Stimulated activated CD8-positive, alpha-beta memory T cell treated with anti-CD3 and anti-CD28 coated beads, Interleukin-4, amount 100 ng/mL, for 4 hours (primary cell): ENCODE results near the gene SLC4A5.

ENCODE experiments used
- DNase-seq, 2 donors: peaks; one replicate each; pipeline ENCODE4 v3.0.0-alpha.2; 2020; ENCODE audit warnings: low read depth in 2 of 2, low spot score in 1 of 2

Gene SLC4A5

DNA sequence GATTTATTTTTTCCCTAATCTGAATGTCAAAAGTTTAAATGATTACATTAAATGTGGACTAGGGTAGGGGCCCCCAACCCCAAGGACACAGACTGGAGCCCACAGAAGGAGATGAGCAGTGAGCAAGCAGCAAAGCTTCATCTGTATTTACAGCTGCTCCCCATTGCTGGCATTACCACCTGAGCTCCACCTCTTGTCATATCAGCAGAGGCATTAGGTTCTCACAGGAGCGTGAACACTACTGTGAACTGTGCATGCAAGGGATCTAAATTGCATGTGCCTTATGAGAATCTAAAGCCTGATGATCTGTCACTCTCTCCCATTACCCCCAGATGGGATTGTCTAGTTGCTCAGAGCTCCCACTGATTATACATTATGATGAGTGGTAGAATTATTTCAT lies 168.3 kb downstream of the SLC4A5 start:
- no peak for DNase-seq

DNA sequence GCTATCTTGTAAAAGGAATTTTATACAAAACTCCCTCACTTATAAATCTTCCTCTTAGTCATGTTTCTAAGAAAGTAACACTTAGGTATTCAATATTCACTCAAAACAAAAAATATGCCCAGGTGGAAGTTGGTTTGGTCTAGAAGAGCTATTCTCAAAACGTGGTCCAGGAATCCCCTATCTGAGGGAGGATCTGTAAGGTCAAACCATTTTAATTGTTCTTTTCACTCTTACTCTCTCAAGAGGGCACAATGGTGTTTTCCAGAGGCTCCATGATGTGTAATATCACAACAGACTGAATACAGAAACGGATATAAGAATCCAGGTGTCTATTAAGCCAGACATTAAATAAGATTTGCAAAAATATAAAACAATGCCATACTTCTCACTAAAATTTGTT lies 174.5 kb downstream of the SLC4A5 start:
- no peak for DNase-seq
